ENCODE data around the gene FCRL2. TPM values are rescaled to one million over a fixed set of nuclear protein-coding genes. Genes with fewer than 3 reads are reported as not detected.
"Not testable (repeated sequence)": the region's sequence is repeated elsewhere in the genome, so short reads cannot be mapped to it uniquely, and the experiment has no call there.

Gene FCRL2
- polyA plus RNA-seq, 3 donors = 0.25 to 0.29 TPM; not detected in 1

DNA sequence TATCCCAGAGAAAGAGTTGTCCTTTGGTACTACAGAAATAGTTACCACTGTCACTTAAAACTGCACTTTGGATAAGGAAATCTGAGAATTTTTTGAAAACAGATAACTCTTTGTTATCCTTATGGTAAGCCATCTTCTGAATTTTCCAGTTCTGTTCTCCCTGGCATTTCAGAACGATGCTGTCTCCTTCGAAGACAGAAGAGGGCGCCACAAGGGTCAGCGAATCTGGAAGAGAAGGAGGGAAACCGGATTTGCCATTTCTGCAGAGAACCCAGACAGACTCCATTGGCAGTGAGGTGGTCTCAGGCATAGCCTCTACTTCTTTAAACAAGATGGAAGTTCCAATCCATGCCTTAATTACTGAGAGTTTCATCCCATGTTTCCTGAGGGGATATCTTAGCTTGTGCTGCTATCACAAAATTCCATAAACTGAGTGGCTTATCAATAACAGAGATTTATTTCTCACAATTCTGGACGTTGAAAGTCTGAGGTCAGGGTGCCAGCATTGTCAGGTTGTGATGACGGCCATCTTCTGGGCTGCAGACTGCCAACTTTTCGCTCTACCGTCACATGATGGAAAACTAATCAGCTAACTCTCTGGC lies 6.4 kb downstream of the FCRL2 start:
- WGBS, 3 donors = 50 to 64% (median 58%) methylated on average over 9 of the region's 9 CpGs
- no peak overlapping the region for H3K27ac ChIP-seq (ENCODE audit: low read depth, low read length)

DNA sequence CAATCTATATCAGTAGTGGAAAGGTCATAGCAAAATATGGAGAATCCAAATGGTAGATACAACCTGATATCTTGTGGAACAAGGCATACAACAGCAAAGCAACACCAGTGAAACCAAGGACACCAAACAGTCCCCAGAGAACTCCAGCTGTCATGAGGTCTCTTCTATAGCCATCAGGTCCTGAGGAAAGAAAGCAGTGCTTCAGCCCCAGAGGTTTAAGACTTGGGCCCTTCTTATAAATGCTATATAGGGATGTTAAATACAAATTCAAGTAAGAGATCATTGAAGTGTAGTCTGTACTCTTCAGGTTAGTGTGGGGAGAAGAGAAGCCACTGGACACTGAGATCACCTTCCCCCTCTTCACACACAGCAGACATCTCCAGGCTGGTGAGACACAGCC lies 10.1 kb downstream of the FCRL2 start:
- no peak overlapping the region for H3K27ac ChIP-seq (ENCODE audit: low read depth, low read length)

DNA sequence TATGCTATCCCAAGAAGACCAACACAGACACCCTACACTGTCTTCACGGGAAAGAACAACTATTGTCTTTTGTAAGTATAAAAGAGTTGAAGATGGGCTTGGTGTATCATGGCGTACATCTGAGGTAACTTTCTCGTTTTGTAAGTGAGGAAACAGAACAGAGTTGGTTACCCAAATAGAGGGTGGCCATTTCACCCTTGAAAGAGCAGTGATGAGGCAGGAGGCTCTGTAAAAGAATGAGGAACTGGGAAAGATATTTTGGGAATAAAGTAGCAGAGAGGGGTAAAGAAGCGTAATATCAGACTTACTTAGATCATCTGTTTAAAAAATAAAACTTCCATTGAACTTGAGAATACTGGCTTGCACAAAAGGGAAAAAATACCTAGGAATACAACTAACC lies 18.9 kb downstream of the FCRL2 start:
- 84 to 87% (median 86%) methylated on average over 4 of the region's 4 CpGs for WGBS, 3 donors
- H3K27ac ChIP-seq (ENCODE audit: low read depth, low read length) = no peak overlapping the region

DNA sequence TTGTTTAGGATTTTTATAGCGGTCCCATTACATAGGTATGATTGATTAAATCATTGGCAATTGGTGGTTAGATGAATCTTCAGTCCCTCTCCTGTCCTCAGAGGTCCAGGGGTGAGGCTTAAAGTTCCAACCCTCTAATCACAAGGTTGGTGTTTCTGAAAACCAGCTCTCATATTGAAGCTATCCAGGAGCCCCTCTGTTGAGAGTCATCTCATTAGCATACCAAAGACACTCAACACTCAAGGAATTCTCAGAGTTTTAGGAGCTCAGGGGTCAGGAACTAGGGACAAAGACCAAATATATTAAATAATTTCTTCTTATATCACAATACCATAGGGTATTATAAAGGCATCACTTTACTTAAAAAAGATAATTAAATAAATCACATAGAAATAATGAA lies 23.3 kb downstream of the FCRL2 start:
- no peak overlapping the region for H3K27ac ChIP-seq (ENCODE audit: low read depth, low read length)
- WGBS, 3 donors = 54 to 72% (median 69%) methylated on average over 1 of the region's 1 CpG

DNA sequence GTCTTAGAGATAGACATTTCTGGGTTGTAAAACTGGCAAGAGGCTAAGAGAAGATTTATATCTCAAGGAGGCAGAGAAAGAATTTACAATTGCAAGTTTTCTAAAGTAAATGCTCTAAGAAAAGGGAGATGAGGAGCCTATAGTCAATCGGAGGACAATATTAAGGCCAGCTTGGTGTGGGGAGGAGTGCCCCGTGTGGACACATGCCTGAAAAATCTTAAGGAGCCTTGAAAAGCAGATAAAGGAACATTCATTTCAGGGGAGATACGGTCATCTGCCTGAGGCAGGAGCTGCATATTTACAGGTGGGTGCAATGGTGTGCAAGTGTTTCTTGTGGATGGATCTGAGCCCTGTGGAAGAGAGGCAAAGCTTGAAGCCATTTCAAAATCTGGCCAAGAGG lies 25.6 kb downstream of the FCRL2 start:
- 45 to 69% (median 61%) methylated on average over 3 of the region's 3 CpGs for WGBS, 3 donors

DNA sequence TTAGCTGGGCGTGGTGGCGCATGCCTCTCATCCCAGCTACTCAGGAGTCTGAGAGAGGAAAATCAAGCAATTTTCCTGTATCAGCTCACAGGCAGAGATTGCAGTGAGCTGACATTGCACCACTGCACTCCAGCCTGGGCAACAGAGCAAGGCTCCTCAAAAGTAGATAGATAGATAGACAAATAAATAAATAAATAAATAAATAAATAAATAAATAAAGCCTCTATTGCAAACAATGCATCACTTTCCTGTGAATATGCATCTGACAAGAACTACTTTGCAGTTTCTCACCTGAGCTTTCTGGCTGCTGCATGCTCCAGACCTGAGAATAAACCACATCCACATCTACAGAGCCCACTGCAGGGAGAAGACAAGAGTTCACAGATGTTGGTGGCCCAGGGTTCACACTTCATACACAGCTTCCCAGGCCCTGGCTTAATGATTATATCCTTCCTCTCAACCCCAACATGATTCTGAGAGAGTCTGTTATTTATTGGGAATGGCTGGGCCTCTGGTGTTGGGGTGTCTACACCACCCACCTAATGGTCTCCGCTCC lies 28.6 kb downstream of the FCRL2 start:
- no peak overlapping the region for H3K27ac ChIP-seq (ENCODE audit: low read depth, low read length)
- WGBS, 3 donors = 95 to 98% (median 96%) methylated on average over 3 of the region's 3 CpGs

More for the DNA sequence above, 25.6 kb downstream of the FCRL2 start:
- H3K27ac ChIP-seq (ENCODE audit: low read depth, low read length) = no peak overlapping the region

DNA sequence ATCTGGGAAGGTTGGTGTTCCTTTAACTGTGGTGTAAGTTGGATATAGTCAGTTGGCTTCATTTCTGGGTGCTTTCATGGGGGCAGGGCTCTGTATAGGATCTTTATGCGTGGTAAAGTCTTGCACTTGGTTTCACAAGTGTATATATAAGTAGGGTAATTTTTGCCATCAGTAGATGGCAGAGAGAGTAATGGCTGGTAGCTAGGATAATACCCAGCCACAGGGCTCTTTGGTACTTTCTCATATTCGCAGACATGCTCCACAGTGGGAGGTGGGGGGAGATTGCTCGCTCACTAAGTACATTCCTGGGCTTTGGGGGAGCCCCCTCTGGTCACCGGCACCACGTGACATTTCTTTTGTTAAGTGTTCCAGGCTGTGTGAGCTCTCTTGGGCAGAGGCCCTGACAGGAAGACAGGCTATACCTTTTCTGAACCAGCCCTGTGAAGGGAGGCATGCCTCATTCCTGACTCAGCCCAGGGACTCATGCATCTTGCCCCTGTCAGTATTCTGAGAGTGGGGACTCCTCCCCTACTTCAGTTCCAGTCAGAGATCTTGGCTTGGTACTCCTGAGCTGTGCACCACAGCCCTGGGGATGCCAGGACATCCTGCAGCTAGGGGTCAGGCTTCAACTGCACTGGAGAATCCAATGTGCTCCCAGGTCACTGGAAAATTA lies 37.6 kb downstream of the FCRL2 start:
- no peak overlapping the region for H3K27ac ChIP-seq (ENCODE audit: low read depth, low read length)
- 49 to 72% (median 70%) methylated on average over 5 of the region's 5 CpGs for WGBS, 3 donors

DNA sequence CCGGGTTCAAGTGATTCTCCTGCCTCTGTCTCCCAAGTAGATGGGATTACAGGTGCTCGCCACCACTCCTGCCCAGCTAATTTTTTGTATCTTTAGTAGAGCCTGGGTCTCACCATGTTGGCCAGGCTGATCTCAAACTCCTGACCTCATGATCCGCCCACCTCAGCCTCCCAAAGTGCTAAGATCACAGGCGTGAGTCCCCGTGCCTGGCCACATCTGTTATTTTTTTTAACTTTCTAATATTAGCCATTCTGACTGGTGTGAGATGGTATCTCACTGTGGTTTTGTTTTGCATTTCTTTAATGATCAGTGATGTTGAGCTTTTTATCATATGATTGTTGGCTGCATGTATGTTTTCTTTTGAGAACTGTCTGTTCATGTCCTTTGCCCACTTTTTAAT lies 40.9 kb downstream of the FCRL2 start:
- WGBS, 3 donors = 76 to 87% (median 83%) methylated on average over 5 of the region's 5 CpGs
- H3K27ac ChIP-seq (ENCODE audit: low read depth, low read length) = not testable (repeated sequence)

DNA sequence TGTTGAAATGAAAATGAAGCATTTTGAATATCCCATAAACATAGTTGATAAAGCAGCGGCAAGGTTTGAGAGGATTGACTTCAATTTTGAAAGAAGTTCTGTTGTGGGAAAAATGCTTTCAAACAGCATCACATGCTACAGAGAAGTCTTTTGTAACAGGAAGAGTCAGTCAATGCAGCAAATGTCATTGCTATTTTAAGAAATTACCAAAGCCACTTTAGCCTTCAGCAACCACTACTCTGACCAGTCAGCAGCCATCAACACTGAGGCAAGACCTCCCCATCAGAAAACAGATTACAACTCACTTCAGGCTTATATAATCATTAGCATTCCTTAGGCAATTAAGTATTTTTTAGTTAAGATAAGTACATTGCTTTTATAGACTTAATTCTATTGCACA lies 42.6 kb downstream of the FCRL2 start:
- no peak overlapping the region for H3K27ac ChIP-seq (ENCODE audit: low read depth, low read length)
- WGBS, 3 donors = 60 to 82% (median 72%) methylated on average over 1 of the region's 1 CpG

DNA sequence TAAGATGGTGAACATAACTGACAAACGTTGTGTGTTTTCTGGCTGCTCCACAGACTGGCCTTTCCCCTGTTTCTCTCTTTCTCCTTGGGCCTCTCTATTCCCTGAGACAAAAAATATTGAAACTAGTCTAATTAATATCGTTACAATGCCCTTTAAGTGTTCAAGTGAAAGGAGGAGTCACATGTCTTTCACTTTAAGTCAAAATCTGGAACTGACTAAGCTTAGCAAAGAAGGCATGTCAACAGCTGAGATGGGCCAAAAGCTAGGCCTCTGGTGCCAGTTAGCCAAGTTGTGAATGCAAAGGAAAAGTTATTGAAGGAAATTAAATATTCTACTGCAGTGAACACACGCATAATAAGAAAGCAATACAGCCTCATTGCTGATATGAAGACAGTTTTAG lies 44.2 kb downstream of the FCRL2 start:
- 60 to 79% (median 70%) methylated on average over 3 of the region's 3 CpGs for WGBS, 3 donors
- H3K27ac ChIP-seq (ENCODE audit: low read depth, low read length) = no peak overlapping the region

DNA sequence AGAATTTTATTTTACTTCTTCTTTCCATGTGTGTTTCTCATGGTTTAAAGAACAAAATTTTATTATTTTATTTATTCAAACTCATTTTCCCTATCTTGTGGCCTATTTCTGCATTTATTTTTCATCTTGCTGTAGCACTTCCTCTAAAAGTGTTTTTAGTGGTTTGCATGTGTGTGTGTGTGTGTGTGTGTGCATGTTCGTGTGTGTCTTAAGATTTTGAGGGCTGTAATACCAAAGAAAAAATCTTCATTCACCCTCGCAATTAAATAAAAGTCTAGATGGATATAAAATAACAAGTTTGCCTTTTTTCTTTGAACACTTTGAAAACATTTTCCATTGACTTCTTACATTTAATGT lies 51.7 kb downstream of the FCRL2 start:
- H3K27ac ChIP-seq (ENCODE audit: low read depth, low read length) = no peak overlapping the region
- WGBS, 3 donors = 42 to 46% (median 43%) methylated on average over 2 of the region's 2 CpGs

DNA sequence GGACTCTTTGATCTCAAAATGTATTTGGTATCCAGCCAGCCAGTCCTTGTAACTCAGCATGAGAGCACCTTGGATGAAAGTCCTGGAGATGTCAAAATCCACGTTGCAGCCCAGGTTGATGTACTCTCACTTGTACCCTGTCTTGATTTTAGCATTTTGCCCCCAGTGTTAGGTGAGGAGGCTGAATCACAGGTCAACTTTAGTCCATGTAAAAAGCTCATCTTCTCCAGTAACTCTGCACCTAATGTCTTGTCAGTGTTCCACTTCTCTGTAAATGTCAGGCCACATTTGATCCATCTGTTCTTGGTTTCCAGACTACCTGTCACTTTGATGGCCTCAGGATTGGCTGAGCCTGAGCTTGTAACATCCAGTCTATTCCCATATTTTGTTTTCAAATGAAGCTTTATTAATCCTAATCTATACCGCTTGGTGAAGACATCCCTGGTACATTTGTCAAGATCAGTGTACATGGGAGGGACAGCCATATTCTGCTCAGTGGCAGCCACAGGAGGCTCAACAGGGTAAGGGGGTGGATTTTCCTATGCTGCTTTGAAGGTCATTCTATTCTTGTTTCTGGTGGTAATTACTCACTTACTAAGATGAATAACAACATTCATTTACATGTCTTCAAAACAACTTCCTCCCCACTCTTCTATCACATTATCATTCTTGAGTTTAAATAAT lies 52.3 kb downstream of the FCRL2 start:
- 68 to 75% (median 70%) methylated on average over 2 of the region's 2 CpGs for WGBS, 3 donors
- H3K27ac ChIP-seq (ENCODE audit: low read depth, low read length) = no peak overlapping the region

DNA sequence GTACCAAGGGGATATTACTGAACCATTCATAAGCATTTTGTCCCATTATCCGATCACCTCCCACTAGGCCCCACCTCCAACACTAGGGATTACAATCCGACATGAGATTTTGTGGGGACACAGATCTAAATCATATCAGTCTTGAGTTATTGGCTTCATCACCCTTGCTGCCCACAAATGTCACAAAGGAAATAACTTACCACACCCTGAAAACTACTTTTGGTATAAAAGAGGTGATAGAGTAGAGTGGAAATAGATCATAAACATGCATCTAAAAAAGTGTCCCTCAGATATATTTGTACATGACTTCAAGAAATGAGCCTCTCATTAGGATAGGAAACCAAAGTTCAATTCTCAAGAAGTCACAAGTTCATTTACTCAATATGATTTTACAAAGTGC lies 53.8 kb downstream of the FCRL2 start:
- WGBS, 3 donors = 68 to 89% (median 81%) methylated on average over 2 of the region's 2 CpGs

DNA sequence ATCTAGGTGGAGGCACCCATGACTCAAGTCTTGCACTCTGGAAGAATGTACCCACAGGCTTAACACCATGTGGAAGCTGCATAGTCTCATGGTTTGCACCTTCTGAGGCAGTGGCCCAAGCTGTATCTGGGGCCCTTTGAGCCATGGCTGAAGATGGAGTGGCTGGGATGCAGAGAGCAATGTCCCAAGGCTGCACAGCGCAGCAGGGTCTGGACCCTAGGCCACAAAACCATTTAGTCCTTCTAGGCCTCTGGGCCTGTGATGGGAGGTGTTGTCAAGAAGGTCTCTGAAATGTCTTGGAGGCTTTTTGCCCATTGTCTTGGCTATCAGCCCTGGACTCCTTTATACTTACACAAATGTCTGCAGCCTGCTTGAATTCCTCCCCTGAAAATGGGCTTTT lies 54.9 kb downstream of the FCRL2 start:
- 80 to 93% (median 90%) methylated on average over 1 of the region's 1 CpG for WGBS, 3 donors
- H3K27ac ChIP-seq (ENCODE audit: low read depth, low read length) = no peak overlapping the region

More for the DNA sequence above, 53.8 kb downstream of the FCRL2 start:
- H3K27ac ChIP-seq (ENCODE audit: low read depth, low read length) = no peak overlapping the region

DNA sequence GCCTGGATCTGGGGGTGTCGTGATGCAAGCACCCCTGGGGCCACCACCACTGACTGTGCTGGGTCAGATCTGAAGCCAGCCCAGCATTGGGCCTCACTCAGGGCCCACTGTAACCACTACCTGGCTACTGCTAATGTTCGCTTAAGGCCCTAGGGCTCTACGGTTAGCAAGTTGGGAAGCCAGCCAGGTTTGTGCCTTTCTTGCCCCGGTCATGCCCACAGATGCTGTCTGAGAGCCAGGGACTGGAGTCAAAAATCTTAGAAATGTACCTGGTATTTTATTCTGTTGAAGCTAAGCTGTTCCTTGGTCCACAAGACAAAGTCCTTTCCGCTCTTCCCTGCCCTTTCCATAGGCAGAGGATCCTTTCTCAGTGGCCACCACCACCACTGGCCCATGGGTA lies 61.2 kb downstream of the FCRL2 start:
- 87 to 88% (median 88%) methylated on average over 5 of the region's 5 CpGs for WGBS, 3 donors
- H3K27ac ChIP-seq (ENCODE audit: low read depth, low read length) = no peak overlapping the region

DNA sequence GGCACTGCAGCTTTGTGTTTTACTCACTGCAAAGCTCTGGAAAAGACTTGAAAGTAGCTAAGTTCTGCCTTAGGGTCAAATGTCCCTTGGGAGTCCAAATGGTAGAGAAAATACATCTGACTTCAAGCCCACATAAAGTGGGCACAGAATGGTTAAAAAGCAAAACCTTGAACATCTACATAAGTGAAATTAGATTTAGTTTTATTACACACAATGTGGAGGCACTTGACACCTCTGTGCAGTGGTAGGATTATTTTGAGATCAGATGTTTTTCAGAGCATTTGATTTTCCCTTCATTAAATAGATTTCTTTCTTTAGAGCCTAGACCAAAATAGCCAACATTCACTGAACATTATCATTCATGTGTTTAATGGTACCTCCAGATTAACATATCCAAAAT lies 65.1 kb downstream of the FCRL2 start:
- no peak overlapping the region for H3K27ac ChIP-seq (ENCODE audit: low read depth, low read length)

DNA sequence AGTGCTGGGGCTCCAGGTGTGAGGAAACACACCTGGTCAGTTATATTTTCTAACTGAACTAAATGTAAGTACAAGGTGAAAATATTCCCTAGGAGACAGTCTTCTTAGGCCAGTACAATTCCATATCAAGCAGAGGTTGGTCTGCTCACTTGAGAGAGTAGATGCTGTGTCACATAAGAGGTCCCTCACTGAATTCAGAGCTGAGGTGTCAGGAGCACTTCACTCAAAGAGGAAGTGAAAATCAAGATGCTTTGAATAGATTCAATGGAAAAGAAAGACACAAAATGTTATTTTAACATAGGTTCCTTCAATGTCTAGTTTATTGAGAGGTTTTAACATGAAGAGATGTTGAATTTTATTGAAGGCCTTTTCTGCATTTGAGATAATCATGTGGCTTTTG lies 72.1 kb downstream of the FCRL2 start:
- no peak overlapping the region for H3K27ac ChIP-seq (ENCODE audit: low read depth, low read length)

DNA sequence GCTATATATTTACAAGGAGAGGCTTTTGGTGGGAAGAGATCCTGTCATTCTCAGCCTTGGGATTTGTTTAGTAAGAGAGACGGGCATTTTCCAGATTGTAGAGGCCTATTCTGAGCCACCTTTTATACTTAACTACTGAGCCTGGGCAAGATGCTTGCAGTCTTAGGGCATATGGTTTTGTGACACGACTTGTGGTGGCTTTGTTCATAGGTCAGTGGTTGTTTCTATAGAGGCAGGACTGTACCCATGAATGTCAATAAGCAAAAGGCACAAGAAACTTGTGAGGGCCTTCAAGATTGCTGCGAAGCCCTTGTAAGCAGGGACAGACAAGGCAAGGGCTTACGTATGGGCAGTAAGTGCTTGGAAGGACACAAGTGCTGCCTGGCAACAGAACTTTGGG lies 73.0 kb downstream of the FCRL2 start:
- 72 to 87% (median 86%) methylated on average over 4 of the region's 4 CpGs for WGBS, 3 donors
- no peak overlapping the region for H3K27ac ChIP-seq (ENCODE audit: low read depth, low read length)

DNA sequence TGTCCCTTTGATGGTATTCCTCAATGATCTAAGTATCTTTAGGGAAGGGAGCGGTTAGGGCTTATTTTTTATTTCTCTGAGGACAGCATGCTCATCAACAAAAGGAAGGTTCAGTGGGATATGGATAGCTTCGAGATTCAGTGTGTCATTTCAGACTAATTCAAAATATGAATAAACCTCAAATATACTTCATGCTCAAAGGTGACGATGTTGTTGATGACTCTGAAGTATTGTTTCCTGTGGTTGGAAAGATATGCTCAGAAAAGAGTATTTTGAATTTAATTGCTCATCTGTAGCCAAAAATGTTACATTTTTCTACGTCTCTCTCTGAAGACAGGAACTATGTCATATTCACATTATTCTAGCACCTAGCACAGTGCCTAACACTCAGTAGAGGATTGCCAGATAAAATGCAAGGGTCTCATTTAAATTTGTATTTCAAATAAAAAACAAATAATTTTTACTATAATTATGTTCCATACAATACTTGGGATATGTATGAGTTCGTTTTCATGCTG lies 74.6 kb downstream of the FCRL2 start:
- H3K27ac ChIP-seq (ENCODE audit: low read depth, low read length) = no peak overlapping the region
- 75 to 78% (median 77%) methylated on average over 5 of the region's 5 CpGs for WGBS, 3 donors

DNA sequence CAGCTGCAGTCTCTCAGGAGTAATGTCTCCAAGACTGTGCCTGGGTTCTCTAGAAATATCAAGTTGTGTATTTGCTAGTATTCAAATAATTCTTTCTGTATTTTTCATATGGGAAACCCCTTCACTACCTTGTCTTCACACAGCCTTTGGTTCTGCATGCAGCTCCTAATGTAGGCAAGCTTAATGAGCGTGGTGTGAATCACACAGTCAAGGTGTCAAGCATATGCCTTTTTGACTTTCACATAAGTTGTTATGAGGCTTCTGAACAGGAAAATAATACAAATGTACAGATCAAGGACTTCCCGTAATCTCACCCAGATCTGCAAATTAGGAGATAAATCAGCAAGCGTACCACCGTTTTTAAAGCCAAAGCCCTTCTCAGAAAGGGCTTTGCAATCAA lies 76.2 kb downstream of the FCRL2 start, which contains the start of gene FCRL3:
Gene FCRL3 (minus strand): TSS at position 38 of the 400 bp plus-strand sequence. CDS start 280 bp downstream, outside the sequence.
- 67 to 80% (median 76%) methylated on average over 4 of the region's 4 CpGs for WGBS, 3 donors
- H3K27ac ChIP-seq (ENCODE audit: low read depth, low read length) = no peak within 1 kb of the TSS
